DND-41 (cell line): ENCODE measurements around the gene FAM174C.

Experiments used
- CTCF ChIP-seq: IDR thresholded peaks from 2 replicates; pipeline ENCODE4 v1.5.1; 2012; ENCODE audit warnings: borderline replicate concordance, low read length, moderate library complexity, mild to moderate bottlenecking; ENCODE audit not compliant: poor library complexity, severe bottlenecking; ENCODE audit errors: extremely low read depth
- EZH2 ChIP-seq: IDR thresholded peaks from 3 replicates; pipeline ENCODE4 v1.6.1; 2012; ENCODE audit warnings: borderline replicate concordance, low read depth, mild to moderate bottlenecking, moderate library complexity, low read length, inconsistent platforms; ENCODE audit not compliant: severe bottlenecking

- TF ChIP-seq CTCF (no peak), EZH2 (no peak)
Measured at GRCh38 chr19:1324806-1325567, 49.7 kb downstream of the FAM174C start.
